ENCODE results near the gene HSPA2.
"Not testable (repeated sequence)": the region's sequence is repeated elsewhere in the genome, so short reads cannot be mapped to it uniquely, and the experiment has no call there.

Gene HSPA2

DNA sequence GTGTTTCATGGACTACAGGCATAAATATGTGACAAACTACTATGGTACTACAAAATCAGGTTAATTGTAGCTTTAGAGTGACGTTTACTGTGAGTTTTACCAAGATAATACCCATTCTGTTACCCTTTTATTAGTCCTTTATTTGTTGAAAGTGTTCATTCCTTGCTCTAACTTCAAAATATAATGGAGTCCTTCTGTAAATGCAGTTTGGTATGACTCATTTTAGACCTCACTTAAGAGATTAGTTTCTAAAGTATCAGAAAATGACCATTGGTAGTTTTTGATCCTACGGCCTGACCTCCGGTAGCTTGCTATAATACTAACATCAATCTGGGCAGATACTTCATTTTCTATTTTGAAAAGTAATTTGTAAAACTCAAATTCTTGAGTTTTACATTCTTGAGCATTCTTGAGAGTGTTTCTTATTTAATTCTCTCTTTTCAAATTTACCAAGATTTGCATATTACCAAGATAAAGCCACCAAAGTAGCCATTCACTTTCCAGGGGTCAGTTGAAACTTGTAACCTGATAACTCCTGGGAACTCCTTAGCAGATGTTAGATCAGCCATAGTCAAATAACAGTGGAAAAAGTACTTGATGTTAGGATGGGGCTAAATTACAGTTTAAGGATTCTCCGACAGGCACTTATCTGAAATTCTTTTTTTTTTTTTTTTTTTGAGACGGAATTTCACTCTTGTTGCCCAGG is 4.2 kb downstream of the HSPA2 start:
- Histone ChIP-seq H3K4me1 (ENCODE audit: control insufficient read depth, insufficient read depth, low read length) (peaks cover 20% of the 10 kb centered on the region), H3K9me3 (replicated peaks; ENCODE audit: low read length) (peaks cover 12% of the 10 kb centered on the region), H3K36me3 (ENCODE audit: insufficient read depth, low read length) (no peaks in the 10 kb centered on the region), H3K9ac (ENCODE audit: low read depth, low read length) (no peak overlapping the region), H3K4me3 (ENCODE audit: low read length) (no peak overlapping the region), H3K27me3 (ENCODE audit: control insufficient read depth, insufficient read depth, low read length) (peaks cover 24% of the 10 kb centered on the region), H3K4me2 (ENCODE audit: low read length) (no peak overlapping the region)

DNA sequence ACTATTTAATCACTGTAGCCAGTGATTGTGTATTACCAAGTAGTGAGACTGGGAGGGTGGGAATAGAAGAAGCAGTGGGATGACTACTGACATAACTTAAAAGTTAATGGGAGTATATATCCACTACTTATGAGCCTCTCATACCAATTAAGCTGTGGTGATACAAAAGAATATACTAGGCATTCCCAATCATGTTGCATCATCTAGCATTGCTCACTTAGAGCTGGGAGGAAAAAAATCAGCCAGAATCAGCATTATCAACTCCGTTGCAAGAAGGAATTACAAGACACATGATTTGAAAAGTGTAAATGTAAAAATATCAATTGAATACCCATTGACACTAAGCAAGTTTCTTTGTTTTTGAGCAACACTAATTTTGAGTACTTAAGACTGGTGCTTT is 8.5 kb downstream of the HSPA2 start:
- peaks cover 24% of the 10 kb centered on the region for H3K27me3 ChIP-seq (ENCODE audit: control insufficient read depth, insufficient read depth, low read length)
- H3K9ac ChIP-seq (ENCODE audit: low read depth, low read length) = no peak overlapping the region
- H3K4me1 ChIP-seq (ENCODE audit: control insufficient read depth, insufficient read depth, low read length) = peaks cover 8% of the 10 kb centered on the region
- H3K4me3 ChIP-seq (ENCODE audit: low read length) = no peak overlapping the region
- no peaks in the 10 kb centered on the region for H3K9me3 ChIP-seq (replicated peaks; ENCODE audit: low read length)
- no peak overlapping the region for H3K4me2 ChIP-seq (ENCODE audit: low read length)
- H3K36me3 ChIP-seq (ENCODE audit: insufficient read depth, low read length) = no peaks in the 10 kb centered on the region

DNA sequence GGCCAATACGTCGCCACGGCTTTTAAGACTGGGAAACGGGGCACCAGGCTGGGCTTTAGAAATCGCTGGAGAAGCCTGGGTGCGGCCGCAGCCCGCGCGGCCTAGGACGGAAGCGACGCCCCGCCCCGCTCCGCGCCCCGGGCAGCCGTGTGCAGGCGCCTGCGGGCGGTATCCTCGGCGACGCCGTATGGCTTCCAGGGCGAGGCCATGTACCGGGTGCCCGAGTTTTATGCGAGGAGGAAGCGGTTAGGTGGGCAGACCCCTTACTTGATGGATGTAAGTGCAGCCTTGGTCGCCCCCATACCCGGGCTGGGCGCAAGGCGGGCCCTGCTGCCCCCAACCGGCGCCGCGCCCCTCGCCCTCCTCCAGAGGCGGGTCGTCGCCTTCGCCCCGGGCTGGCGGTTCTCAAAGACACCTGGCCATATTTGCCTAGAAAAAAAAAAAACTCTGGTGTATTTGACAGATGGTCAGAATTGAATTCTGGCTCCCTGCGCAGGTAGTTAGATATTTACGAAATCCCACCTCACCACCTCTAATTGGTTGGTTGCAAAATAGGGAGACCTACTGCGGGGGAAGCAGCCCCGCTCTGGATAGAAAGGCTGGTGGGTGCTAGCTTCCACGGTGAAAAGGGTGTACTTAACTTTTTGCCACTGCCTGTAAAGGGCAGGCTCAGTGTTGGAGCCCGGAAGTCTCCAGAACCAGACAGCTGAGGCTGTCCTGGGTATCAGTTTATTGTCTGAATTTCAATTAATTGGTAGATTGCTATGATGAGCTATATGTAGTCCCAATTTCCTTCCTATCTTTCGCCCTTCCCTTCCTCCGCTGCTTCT is 9.5 kb downstream of the HSPA2 start, which contains the start of gene PPP1R36:
PPP1R36 (plus strand) TSS at position 171 of the 830 bp plus-strand sequence; CDS start at position 208, 37 bp downstream.
- Histone ChIP-seq H3K36me3 (ENCODE audit: insufficient read depth, low read length) (no peaks in the 10 kb centered on the region), H3K9me3 (replicated peaks; ENCODE audit: low read length) (no peaks in the 10 kb centered on the region), H3K9ac (ENCODE audit: low read depth, low read length) (peak within 1 kb of the TSS; percentile 55), H3K27me3 (ENCODE audit: control insufficient read depth, insufficient read depth, low read length) (peaks cover 24% of the 10 kb centered on the region), H3K4me3 (ENCODE audit: low read length) (peak within 1 kb of the TSS; percentile 59), H3K4me2 (ENCODE audit: low read length) (peak within 1 kb of the TSS; percentile 80), H3K4me1 (ENCODE audit: control insufficient read depth, insufficient read depth, low read length) (peaks cover 8% of the 10 kb centered on the region)

DNA sequence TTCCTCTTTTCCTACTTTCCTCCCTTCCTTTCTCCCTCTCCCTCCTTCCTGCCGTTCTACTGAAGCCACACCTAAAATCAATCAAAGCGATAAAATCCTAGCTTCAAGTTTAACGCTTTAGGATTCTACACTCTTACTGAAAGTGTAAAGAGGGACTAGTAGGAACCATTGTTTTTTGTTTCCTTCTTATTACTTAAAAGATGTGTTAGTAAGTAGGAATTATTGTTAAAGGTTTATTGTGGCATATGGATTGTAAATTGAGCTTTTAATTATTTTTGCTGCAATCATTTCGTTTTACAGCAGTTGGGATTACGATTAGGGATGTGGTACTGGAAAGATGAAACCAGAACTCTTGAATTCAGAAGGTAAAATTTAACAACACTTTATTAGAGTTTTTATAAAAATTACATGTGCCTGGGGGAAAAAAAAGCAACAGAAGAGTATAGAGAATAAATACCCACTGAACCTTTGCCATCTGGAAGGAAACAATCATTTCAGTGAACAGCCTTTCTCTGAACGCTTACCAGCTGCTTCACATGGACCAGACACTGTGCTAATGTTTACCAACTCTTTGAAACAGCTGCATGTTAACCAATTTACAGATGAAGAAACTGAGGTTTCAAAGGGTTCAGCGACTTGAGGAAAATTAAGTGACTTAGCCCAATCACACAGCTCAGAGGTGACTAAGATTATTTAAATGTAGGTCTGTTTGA is 10.2 kb downstream of the HSPA2 start:
- Histone ChIP-seq H3K4me1 (ENCODE audit: control insufficient read depth, insufficient read depth, low read length) (peaks cover 8% of the 10 kb centered on the region), H3K36me3 (ENCODE audit: insufficient read depth, low read length) (no peaks in the 10 kb centered on the region), H3K9me3 (replicated peaks; ENCODE audit: low read length) (no peaks in the 10 kb centered on the region), H3K4me2 (ENCODE audit: low read length) (no peak overlapping the region), H3K27me3 (ENCODE audit: control insufficient read depth, insufficient read depth, low read length) (peaks cover 24% of the 10 kb centered on the region), H3K9ac (ENCODE audit: low read depth, low read length) (no peak overlapping the region), H3K4me3 (ENCODE audit: low read length) (no peak overlapping the region)

DNA sequence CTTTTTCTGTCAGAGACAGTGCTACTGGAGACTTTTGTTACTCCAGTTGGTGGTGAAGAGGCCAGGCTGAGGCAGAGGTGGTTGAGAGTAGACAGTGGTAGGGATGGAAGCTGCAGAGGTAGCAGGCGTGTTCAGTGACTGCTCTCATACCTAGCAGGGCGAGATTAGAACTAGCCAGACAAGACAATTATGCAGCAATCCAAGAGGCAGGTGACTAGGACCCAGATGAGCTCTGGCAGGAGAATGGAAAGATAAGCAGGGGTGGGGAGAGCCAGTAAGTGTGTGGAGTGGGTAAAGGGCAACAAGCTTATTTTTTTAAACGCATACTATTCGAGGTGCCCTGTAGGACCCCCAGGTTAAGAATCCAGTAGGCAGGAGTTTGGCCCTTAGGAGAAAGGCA is 14.0 kb downstream of the HSPA2 start:
- Histone ChIP-seq H3K9me3 (replicated peaks; ENCODE audit: low read length) (no peaks in the 10 kb centered on the region), H3K4me3 (ENCODE audit: low read length) (no peak overlapping the region), H3K4me1 (ENCODE audit: control insufficient read depth, insufficient read depth, low read length) (peaks cover 4% of the 10 kb centered on the region), H3K27me3 (ENCODE audit: control insufficient read depth, insufficient read depth, low read length) (peaks cover 21% of the 10 kb centered on the region), H3K4me2 (ENCODE audit: low read length) (no peak overlapping the region), H3K9ac (ENCODE audit: low read depth, low read length) (no peak overlapping the region), H3K36me3 (ENCODE audit: insufficient read depth, low read length) (no peaks in the 10 kb centered on the region)

DNA sequence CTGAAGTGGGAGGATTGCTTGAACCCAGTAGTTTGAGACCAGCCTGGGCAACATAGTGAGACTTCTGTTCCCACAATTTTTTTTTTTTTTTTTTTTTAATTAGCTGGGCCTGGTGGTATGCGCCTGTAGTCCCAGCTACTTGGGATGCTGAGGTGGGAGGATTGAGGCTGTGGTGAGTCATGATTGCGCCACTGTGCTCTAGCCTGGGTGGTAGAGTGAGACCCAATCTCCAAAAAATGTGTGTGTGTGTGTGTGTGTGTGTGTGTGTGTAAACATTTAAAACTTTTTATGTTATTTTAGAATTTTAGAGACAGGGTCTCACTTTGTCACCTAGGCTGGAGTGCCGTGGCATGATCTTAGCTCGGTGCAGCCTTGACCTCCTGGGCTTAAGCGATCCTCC is 16.0 kb downstream of the HSPA2 start:
- no peaks in the 10 kb centered on the region for H3K4me1 ChIP-seq (ENCODE audit: control insufficient read depth, insufficient read depth, low read length)
- H3K27me3 ChIP-seq (ENCODE audit: control insufficient read depth, insufficient read depth, low read length) = peaks cover 6% of the 10 kb centered on the region
- no peaks in the 10 kb centered on the region for H3K9me3 ChIP-seq (replicated peaks; ENCODE audit: low read length)
- no peak overlapping the region for H3K9ac ChIP-seq (ENCODE audit: low read depth, low read length)
- H3K36me3 ChIP-seq (ENCODE audit: insufficient read depth, low read length) = no peaks in the 10 kb centered on the region
- no peak overlapping the region for H3K4me3 ChIP-seq (ENCODE audit: low read length)
- H3K4me2 ChIP-seq (ENCODE audit: low read length) = no peak overlapping the region

DNA sequence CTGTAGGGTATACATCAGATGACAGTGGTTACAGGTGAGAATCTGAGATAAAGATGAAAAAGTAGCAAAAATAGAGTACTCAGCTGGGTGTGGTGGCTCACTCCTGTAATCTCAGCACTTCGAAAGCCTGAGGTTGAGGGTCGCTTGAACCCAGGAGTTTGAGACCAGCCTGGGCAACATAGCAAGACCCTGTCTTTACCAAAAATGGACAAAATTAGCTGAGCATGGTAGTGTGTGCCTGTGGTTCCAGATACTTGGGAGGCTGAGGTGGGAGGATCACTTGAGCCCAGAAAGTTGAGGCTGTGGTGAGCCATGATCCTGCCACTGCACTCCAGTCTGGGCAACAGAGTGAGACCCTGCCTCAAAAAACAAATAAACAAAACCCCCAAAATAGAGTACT is 17.7 kb downstream of the HSPA2 start:
- not testable (repeated sequence) for H3K36me3 ChIP-seq (ENCODE audit: insufficient read depth, low read length); H3K4me1 ChIP-seq (ENCODE audit: control insufficient read depth, insufficient read depth, low read length); H3K9me3 ChIP-seq (replicated peaks; ENCODE audit: low read length); H3K9ac ChIP-seq (ENCODE audit: low read depth, low read length); H3K4me3 ChIP-seq (ENCODE audit: low read length); H3K27me3 ChIP-seq (ENCODE audit: control insufficient read depth, insufficient read depth, low read length); H3K4me2 ChIP-seq (ENCODE audit: low read length)

DNA sequence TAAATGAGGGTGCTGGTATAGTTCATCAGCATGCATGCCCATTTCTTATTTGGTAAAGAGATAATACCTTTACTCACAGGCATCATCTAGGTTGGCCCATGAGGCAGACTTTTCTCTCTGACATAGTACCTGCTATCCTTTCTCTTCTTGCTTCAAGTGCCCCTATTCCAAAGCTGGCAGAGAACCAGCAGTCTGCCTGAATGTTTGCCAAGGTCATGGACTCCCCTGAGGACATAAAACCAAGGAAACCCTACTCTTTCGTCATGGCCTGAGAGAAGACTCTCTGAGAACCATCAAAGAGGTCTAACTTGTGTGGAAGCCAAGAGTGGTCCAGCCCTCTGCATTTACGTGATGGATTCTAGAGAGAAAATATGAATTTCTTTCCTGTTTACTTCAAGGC is 21.1 kb downstream of the HSPA2 start:
- H3K9ac ChIP-seq (ENCODE audit: low read depth, low read length) = no peak overlapping the region
- peaks cover 5% of the 10 kb centered on the region for H3K27me3 ChIP-seq (ENCODE audit: control insufficient read depth, insufficient read depth, low read length)
- H3K36me3 ChIP-seq (ENCODE audit: insufficient read depth, low read length) = no peaks in the 10 kb centered on the region
- no peaks in the 10 kb centered on the region for H3K9me3 ChIP-seq (replicated peaks; ENCODE audit: low read length)
- no peak overlapping the region for H3K4me3 ChIP-seq (ENCODE audit: low read length)
- H3K4me1 ChIP-seq (ENCODE audit: control insufficient read depth, insufficient read depth, low read length) = no peaks in the 10 kb centered on the region
- no peak overlapping the region for H3K4me2 ChIP-seq (ENCODE audit: low read length)

DNA sequence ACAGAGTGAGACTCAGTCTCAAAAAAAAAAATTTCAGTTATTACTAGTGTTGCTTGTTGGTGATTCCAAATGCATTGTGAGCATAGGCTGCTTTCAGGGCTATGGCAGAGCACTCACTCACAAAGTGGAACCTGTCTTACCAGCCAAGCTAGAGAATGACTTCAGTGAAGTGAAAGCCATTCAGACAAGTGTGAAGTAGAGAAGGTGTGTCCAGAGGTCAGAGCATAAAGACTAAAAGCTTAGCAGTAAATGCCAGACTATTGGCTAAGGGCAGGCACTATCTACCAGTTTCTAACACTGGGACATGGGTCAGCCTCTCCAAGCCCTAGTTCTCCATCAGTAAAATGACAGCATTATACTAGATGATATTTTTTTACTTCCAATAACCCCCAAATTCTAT is 21.9 kb downstream of the HSPA2 start:
- H3K9ac ChIP-seq (ENCODE audit: low read depth, low read length) = no peak overlapping the region
- H3K27me3 ChIP-seq (ENCODE audit: control insufficient read depth, insufficient read depth, low read length) = peaks cover 5% of the 10 kb centered on the region
- no peaks in the 10 kb centered on the region for H3K4me1 ChIP-seq (ENCODE audit: control insufficient read depth, insufficient read depth, low read length)
- H3K9me3 ChIP-seq (replicated peaks; ENCODE audit: low read length) = no peaks in the 10 kb centered on the region
- no peak overlapping the region for H3K4me3 ChIP-seq (ENCODE audit: low read length)
- no peak overlapping the region for H3K4me2 ChIP-seq (ENCODE audit: low read length)
- H3K36me3 ChIP-seq (ENCODE audit: insufficient read depth, low read length) = no peaks in the 10 kb centered on the region

DNA sequence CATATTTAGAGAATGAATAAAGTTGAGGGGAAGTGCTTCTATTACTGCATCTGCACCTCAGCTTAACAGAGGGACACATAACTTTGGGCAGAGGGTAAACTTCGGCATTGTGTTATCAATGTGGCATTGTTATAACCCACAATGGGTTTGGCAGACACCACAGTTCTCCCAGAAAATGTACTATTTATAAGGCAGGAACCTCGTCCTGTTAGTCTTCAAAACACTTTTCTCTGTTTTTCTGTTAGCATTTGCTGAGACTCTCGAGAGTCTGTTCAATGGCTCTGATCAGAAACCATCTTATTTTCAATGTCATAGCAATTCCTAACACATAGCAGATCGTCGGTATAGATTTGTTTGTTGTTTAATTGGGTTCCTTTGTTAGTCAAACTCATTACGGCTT is 23.2 kb downstream of the HSPA2 start:
- peaks cover under 1% of the 10 kb centered on the region for H3K4me1 ChIP-seq (ENCODE audit: control insufficient read depth, insufficient read depth, low read length)
- H3K4me3 ChIP-seq (ENCODE audit: low read length) = no peak overlapping the region
- H3K4me2 ChIP-seq (ENCODE audit: low read length) = no peak overlapping the region
- peaks cover 5% of the 10 kb centered on the region for H3K27me3 ChIP-seq (ENCODE audit: control insufficient read depth, insufficient read depth, low read length)
- no peaks in the 10 kb centered on the region for H3K36me3 ChIP-seq (ENCODE audit: insufficient read depth, low read length)
- no peak overlapping the region for H3K9ac ChIP-seq (ENCODE audit: low read depth, low read length)
- H3K9me3 ChIP-seq (replicated peaks; ENCODE audit: low read length) = no peaks in the 10 kb centered on the region

DNA sequence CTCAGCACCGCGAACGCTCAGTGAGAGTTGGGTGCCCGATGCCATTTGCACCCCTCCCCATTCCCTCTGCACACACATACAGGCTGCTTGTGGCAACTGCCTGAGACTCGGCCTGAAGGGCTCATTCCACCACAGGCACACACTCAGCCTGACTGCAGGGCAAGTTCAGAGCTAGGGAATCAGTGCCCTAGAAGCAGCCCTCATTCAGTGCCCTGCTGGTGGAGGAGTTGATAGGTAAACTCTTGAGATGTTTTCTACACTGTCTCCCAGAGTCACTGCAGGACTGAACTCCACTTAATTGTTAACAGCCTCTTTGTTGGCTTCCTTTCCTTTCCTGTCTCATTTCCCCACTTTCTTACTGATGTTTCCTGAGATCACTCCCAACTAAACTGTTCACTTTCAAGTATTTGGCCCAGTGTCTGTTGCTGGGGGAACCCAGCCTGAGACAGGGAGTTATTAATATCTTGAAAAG is 26.1 kb downstream of the HSPA2 start:
- Histone ChIP-seq H3K4me1 (ENCODE audit: control insufficient read depth, insufficient read depth, low read length) (peaks cover 13% of the 10 kb centered on the region), H3K36me3 (ENCODE audit: insufficient read depth, low read length) (no peaks in the 10 kb centered on the region), H3K9ac (ENCODE audit: low read depth, low read length) (no peak overlapping the region), H3K4me2 (ENCODE audit: low read length) (no peak overlapping the region), H3K4me3 (ENCODE audit: low read length) (no peak overlapping the region), H3K27me3 (ENCODE audit: control insufficient read depth, insufficient read depth, low read length) (peaks cover 3% of the 10 kb centered on the region), H3K9me3 (replicated peaks; ENCODE audit: low read length) (no peaks in the 10 kb centered on the region)

All from skeletal muscle satellite cell (primary cell).